ENCODE measurements around the gene FBXW8. TPM values are rescaled to one million over a fixed set of nuclear protein-coding genes. Genes with fewer than 3 reads are reported as not detected.

Gene FBXW8
- total RNA-seq, 1 donor from 2014 or later, result 10.4 TPM

GRCh38 chr12:117009759-117010158 lies 99.0 kb downstream of the FBXW8 start:
- no peak for DNase-seq (ENCODE audit: low spot score)
- intact Hi-C loops (cut with DNase I), result no loop called here

- intact Hi-C loops (cut with DNase I), result no loop called here
Measured at GRCh38 chr12:117010693-117011451, 100.1 kb downstream of the FBXW8 start.

GRCh38 chr12:117011988-117012805 lies 101.4 kb downstream of the FBXW8 start:
- intact Hi-C loops (cut with DNase I), result no loop called here

More at GRCh38 chr12:117010693-117011451, 100.1 kb downstream of the FBXW8 start:
- DNase-seq (ENCODE audit: low spot score), result no peak

GRCh38 chr12:117013726-117014125 lies 103.0 kb downstream of the FBXW8 start:
- intact Hi-C loops (cut with DNase I), result no loop called here
- DNase-seq (ENCODE audit: low spot score), result no peak

More at GRCh38 chr12:117011988-117012805, 101.4 kb downstream of the FBXW8 start:
- DNase-seq (ENCODE audit: low spot score), result no peak

- intact Hi-C loops (cut with DNase I), result no loop called here
- DNase-seq (ENCODE audit: low spot score), result no peak
Measured at GRCh38 chr12:117014342-117014887, 103.7 kb downstream of the FBXW8 start.

- DNase-seq (ENCODE audit: low spot score), result no peak
- intact Hi-C loops (cut with DNase I), result no loop called here
Measured at GRCh38 chr12:117015811-117016210, 105.1 kb downstream of the FBXW8 start.

GRCh38 chr12:117017807-117018206 lies 107.1 kb downstream of the FBXW8 start:
- intact Hi-C loops (cut with DNase I), result no loop called here
- DNase-seq (ENCODE audit: low spot score), result no peak

GRCh38 chr12:117018276-117018675 lies 107.5 kb downstream of the FBXW8 start:
- intact Hi-C loops (cut with DNase I), result no loop called here
- no peak for DNase-seq (ENCODE audit: low spot score)

GRCh38 chr12:117018685-117019084 lies 107.9 kb downstream of the FBXW8 start:
- DNase-seq (ENCODE audit: low spot score), result no peak
- intact Hi-C loops (cut with DNase I), result no loop called here

GRCh38 chr12:117019866-117020265 lies 109.1 kb downstream of the FBXW8 start:
- intact Hi-C loops (cut with DNase I), result no loop called here
- no peak for DNase-seq (ENCODE audit: low spot score)

GRCh38 chr12:117020536-117021220 lies 109.9 kb downstream of the FBXW8 start:
- intact Hi-C loops (cut with DNase I), result no loop called here
- DNase-seq (ENCODE audit: low spot score), result no peak

- intact Hi-C loops (cut with DNase I), result no loop called here
- no peak for DNase-seq (ENCODE audit: low spot score)
Measured at GRCh38 chr12:117022465-117022864, 111.7 kb downstream of the FBXW8 start.

GRCh38 chr12:117023998-117024960 lies 113.5 kb downstream of the FBXW8 start:
- intact Hi-C loops (cut with DNase I), result no loop called here
- DNase-seq (ENCODE audit: low spot score), result no peak

GRCh38 chr12:117024961-117025480 lies 114.3 kb downstream of the FBXW8 start:
- intact Hi-C loops (cut with DNase I), result loop anchor here (1.0 kb wide), 2 partner anchors 94 to 126 kb away; no protein-coding TSS in a partner anchor
- DNase-seq (ENCODE audit: low spot score), result no peak

GRCh38 chr12:117025481-117026151 lies 114.9 kb downstream of the FBXW8 start:
- intact Hi-C loops (cut with DNase I), result loop anchor here (1.0 kb wide), 2 partner anchors 94 to 126 kb away; no protein-coding TSS in a partner anchor
- DNase-seq (ENCODE audit: low spot score), result peak; percentile 84

GRCh38 chr12:117026343-117026742 lies 115.6 kb downstream of the FBXW8 start:
- no peak for DNase-seq (ENCODE audit: low spot score)
- intact Hi-C loops (cut with DNase I), result no loop called here

GRCh38 chr12:117026921-117027250 lies 116.1 kb downstream of the FBXW8 start:
- DNase-seq (ENCODE audit: low spot score), result no peak
- intact Hi-C loops (cut with DNase I), result no loop called here
